ENCODE measurements around the gene ZNF24.
A peak's percentile ranks its signal among the peaks of the same experiment; 100 is the strongest.

ZNF24 gene

DNA sequence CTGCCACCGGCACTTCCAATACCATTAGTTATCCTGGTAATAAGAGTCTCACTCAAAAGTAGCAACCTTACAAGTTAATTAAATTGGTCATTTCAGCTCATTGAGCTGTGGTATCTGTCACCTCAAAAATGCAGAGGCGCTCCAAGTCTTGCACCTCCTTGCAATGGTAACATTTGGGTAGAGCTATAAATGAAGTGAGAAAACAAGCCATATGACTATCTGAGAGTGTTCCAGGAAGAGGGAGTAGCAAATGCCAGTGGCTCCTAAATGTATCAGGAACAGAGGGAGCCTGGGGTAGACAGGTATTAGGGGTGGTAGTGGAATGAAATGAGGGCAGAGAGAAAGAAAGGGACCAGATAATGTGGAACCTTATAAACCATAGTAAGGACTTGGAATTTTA, 48.2 kb downstream of the ZNF24 start:
- FAIRE-seq (no peak), DNase-seq (ENCODE audit: insufficient read length, low spot score) (no peak)
- TF ChIP-seq, protein P1, sequence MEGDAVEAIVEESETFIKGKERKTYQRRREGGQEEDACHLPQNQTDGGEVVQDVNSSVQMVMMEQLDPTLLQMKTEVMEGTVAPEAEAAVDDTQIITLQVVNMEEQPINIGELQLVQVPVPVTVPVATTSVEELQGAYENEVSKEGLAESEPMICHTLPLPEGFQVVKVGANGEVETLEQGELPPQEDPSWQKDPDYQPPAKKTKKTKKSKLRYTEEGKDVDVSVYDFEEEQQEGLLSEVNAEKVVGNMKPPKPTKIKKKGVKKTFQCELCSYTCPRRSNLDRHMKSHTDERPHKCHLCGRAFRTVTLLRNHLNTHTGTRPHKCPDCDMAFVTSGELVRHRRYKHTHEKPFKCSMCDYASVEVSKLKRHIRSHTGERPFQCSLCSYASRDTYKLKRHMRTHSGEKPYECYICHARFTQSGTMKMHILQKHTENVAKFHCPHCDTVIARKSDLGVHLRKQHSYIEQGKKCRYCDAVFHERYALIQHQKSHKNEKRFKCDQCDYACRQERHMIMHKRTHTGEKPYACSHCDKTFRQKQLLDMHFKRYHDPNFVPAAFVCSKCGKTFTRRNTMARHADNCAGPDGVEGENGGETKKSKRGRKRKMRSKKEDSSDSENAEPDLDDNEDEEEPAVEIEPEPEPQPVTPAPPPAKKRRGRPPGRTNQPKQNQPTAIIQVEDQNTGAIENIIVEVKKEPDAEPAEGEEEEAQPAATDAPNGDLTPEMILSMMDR (IDR thresholded peaks at IDR 0.05; ENCODE audit: insufficient read depth, missing control alignments): no peak

DNA sequence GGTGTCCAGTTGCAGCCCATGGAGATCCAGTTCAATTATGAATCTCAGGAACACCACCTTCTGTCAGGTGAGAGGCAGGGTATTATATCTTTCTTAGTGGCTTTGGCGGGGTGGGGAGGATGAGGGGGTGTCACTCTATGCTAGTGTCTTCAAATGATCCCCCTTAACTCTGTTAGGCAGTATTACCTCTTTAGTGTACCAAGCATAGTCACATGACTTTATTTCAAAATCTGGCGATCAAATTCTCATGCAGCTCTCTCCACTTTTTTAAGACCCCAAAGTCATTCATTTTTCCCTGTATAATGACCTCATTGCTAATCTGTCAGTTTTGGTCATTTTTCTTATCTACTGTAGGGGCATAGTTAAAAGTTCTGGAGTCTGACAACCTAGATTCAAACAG, 53.1 kb downstream of the ZNF24 start:
- FAIRE-seq (no peak), DNase-seq (ENCODE audit: insufficient read length, low spot score) (no peak)
- TF ChIP-seq, protein P1 (IDR thresholded peaks at IDR 0.05; ENCODE audit: insufficient read depth, missing control alignments): no peak

DNA sequence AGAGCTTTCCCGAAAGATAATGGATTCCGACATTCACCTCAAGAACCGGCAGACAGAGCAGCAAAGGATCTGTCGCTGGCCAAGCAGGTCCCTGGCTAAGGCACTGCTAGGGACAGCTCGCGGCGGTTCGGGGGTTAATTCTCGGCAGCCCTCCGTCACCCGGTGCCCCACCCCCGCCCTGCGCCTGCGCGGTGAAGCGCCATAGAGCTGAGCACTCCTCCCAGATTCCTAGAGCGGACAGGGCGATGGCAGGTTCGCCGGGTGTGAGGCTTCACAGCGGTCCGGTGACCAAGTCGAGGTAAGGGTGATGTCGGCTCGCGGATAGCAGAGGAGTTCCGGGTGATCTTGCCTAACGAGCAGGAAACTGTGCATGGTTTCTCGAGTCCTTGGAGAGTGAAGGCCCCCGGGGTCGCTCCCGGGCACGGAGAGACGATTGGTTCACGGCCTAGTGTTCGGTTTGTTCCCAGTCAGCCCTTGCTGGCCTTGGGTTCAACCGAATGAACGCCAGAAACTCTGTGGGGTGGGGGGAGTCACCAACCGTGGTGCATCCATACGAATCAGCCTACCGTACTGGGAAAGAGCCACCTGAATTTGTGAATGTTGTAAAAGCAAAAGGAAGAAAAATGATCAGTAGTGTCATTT, 54.0 kb downstream of the ZNF24 start, which contains the start of gene ZSCAN30:
Gene ZSCAN30, minus strand, starts transcription at position 136 of the 642 bp plus-strand sequence. CDS start 25,877 bp downstream, outside the sequence.
- DNase-seq (ENCODE audit: insufficient read length, low spot score): peak; percentile 91
- no peak for FAIRE-seq
- TF ChIP-seq, protein P1 (IDR thresholded peaks at IDR 0.05; ENCODE audit: insufficient read depth, missing control alignments): no peak

DNA sequence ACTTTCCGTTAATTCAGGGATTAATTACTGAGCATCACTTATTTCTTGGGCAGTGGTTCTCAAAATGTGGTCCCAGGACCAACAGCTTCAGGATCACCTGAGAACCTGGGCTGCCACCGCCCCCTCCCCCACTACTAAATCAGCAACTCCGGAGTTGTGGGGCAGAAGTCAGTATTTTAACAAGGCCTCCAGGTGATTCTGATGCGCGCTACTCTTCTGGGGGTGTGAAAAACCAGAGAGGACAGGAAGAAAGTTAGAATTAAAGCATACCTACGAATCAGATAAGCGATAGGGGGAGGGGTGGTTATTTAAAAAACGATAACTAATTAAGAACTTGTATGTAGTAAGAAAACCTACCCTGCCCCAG, 54.5 kb downstream of the ZNF24 start:
- TF ChIP-seq, protein P1 (IDR thresholded peaks at IDR 0.05; ENCODE audit: insufficient read depth, missing control alignments): no peak
- FAIRE-seq: no peak
- DNase-seq (ENCODE audit: insufficient read length, low spot score): no peak

DNA sequence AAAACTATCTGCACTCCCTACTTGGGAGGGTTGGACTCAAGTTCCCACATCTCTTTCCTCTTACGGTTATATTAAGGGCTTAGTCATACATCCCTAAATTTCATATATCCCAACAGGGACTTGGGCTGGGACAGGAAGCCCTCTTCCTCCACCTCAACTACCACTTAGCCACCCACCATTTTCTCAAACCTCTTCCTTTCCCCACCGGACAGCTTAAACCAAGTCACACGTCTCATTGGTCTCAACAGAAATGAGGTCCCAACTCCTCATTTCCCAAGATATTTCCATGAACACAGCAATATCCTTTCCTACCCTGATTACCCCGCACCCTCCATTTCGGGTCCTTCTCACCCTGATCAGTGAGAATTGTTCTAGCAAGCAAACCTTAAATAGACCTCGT, 54.9 kb downstream of the ZNF24 start:
- DNase-seq (ENCODE audit: insufficient read length, low spot score) (no peak), FAIRE-seq (no peak)
- TF ChIP-seq, protein P1 (IDR thresholded peaks at IDR 0.05; ENCODE audit: insufficient read depth, missing control alignments): no peak

DNA sequence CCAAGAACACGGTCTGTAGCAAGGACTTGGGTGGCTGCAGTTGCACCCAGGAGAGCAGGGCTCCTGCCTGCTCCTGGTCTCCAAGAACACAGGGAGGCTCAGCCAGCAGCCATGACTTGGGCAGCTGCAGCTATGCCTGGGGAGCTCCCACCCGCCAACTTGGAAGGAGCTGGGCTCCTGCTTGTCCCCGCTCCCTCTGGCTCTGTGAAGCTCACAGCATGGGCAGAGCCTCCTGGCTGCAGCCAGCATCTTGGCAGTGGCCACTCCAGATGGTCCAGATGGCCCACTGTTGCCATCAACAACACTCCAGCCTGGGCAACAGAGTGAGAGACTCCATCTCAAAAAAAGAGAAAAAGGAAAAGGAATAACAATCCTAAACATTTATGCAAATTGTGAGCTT, 59.4 kb downstream of the ZNF24 start:
- DNase-seq (ENCODE audit: insufficient read length, low spot score) (no peak), FAIRE-seq (no peak)
- TF ChIP-seq, protein P1 (IDR thresholded peaks at IDR 0.05; ENCODE audit: insufficient read depth, missing control alignments): no peak

DNA sequence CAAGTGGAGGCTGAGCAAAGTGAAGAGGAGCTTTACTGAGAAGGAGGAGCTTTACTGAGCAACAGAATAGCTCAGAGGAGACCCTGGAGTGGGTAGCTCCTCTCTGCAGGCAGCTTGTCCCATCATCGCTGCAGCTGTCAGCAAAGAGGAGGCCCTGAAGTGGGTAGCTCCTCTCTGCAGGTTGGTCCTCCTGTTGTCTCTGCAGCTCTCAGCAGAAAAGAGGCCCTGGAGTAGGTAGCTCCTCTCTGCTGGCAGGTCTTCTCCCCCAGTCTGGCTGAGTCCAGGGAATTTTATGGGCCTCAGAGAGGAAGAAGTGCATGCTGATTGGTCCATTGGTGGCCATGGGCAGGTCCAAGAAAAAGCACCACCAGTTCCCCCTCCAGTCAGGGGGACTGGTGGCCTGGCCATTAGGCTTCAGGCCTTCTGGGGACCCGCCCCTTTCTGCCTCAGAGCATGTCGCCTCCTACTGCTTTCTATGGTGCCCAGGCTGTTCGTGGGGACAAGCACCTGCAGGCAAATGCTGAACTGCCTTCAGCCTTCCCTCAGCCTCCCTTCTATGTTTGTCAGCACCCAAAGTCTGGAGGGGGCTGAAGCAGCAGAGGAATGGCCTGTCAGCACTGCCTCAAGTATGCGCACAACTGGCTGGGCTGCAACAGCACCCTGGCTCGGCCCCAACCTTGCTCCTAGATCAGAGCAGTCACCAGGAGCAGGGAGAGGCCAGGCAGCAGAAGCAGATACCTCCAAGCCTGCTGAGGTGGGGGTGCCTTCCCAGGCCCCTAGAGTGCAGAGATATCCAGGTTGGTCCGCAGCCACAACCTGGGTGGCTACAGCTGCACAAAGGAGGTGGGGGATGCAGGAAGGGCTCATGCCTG, 60.1 kb downstream of the ZNF24 start:
- FAIRE-seq (no peak), DNase-seq (ENCODE audit: insufficient read length, low spot score) (no peak)
- TF ChIP-seq, protein P1 (IDR thresholded peaks at IDR 0.05; ENCODE audit: insufficient read depth, missing control alignments): no peak

All from D721Med (cell line).